GM12801 (cell line): Measurements from ENCODE around the gene HS6ST2.

Experiments
- CTCF ChIP-seq: IDR thresholded peaks from one replicate; pipeline ENCODE4 v1.5.1; 2011; ENCODE audit warnings: control low read depth; ENCODE audit not compliant: insufficient read length; ENCODE audit errors: extremely low read depth

The HS6ST2 gene

GRCh38 chrX:132924426-132924825, 34.0 kb downstream of the HS6ST2 start:
- TF ChIP-seq CTCF: no peak

GRCh38 chrX:132918523-132918922, 39.9 kb downstream of the HS6ST2 start:
- no peak for TF ChIP-seq CTCF

GRCh38 chrX:132916349-132916748, 42.1 kb downstream of the HS6ST2 start:
- TF ChIP-seq CTCF: no peak

GRCh38 chrX:132909643-132910042, 48.8 kb downstream of the HS6ST2 start:
- TF ChIP-seq CTCF: no peak

- TF ChIP-seq CTCF: no peak
Observed at GRCh38 chrX:132908891-132909290, 49.5 kb downstream of the HS6ST2 start.

GRCh38 chrX:132900633-132901293, 57.7 kb downstream of the HS6ST2 start:
- no peak for TF ChIP-seq CTCF

- TF ChIP-seq CTCF: no peak
Observed at GRCh38 chrX:132887569-132887968, 70.9 kb downstream of the HS6ST2 start.

GRCh38 chrX:132883358-132883915, 75.0 kb downstream of the HS6ST2 start:
- no peak for TF ChIP-seq CTCF
